CD4-positive, alpha-beta memory T cell (primary cell): ENCODE results near the gene CHD5. TPM values are rescaled to one million over a fixed set of nuclear protein-coding genes. Genes with fewer than 3 reads are reported as not detected.

ENCODE experiments used
- polyA plus RNA-seq, 2 donors: library from polyadenylated mRNA; unstranded; fragments of 300-500 nt; fragmentation: Illumina TruSeq; gene quantifications; one replicate each; pipeline ENCODE4 v1.2.3, GENCODE V29; 2021
- total RNA-seq, 2 experiments: library from RNA; stranded (reverse); gene quantifications; one replicate each; pipeline ENCODE4 v1.2.3, GENCODE V29; 2021

CHD5 gene
- total and polyA plus RNA-seq, 4 experiments from 2014 or later: 0.06 to 0.17 TPM; not detected in 2

Other genes with a start within 250 kb of the CHD5 start
- 1 to 10 TPM; 7.6 to 9.6 TPM for gene NPHP4, start 187.9 kb downstream of the CHD5 start, total RNA-seq
- gene NPHP4, start 187.9 kb downstream of the CHD5 start, polyA plus RNA-seq: 1 to 10 TPM; 1.0 to 1.1 TPM
- gene KCNAB2, start 134.4 kb downstream of the CHD5 start, total RNA-seq: 100 to 1,000 TPM; 188 to 197 TPM
- 10 to 100 TPM; 20.9 to 53.6 TPM for gene KCNAB2, start 134.4 kb downstream of the CHD5 start, polyA plus RNA-seq
- 100 to 1,000 TPM; 491 to 503 TPM for gene RPL22, start 19.3 kb upstream of the CHD5 start, total RNA-seq
- gene RPL22, start 19.3 kb upstream of the CHD5 start, polyA plus RNA-seq: 100 to 1,000 TPM; 215 to 259 TPM
- 1 to 10 TPM; 8.7 to 9.4 TPM for gene RNF207, start 25.8 kb upstream of the CHD5 start, total RNA-seq
- gene RNF207, start 25.8 kb upstream of the CHD5 start, polyA plus RNA-seq: 1 to 10 TPM; 1.7 to 2.0 TPM
- 10 to 100 TPM; 19.6 to 23.1 TPM for gene ICMT, start 55.6 kb upstream of the CHD5 start, total RNA-seq
- 10 to 100 TPM; 16.1 to 21.3 TPM for gene ICMT, start 55.6 kb upstream of the CHD5 start, polyA plus RNA-seq
- not detected for gene HES3, start 63.9 kb upstream of the CHD5 start, total RNA-seq
- not detected for gene HES3, start 63.9 kb upstream of the CHD5 start, polyA plus RNA-seq
- under 1 TPM; 0.32 to 0.33 TPM for gene GPR153, start 80.8 kb upstream of the CHD5 start, total RNA-seq
- gene GPR153, start 80.8 kb upstream of the CHD5 start, polyA plus RNA-seq: not detected
- 1 to 10 TPM; 2.7 to 3.1 TPM for gene ACOT7, start 213.4 kb upstream of the CHD5 start, total RNA-seq
- gene ACOT7, start 213.4 kb upstream of the CHD5 start, polyA plus RNA-seq: 1 to 10 TPM; 6.5 to 7.4 TPM
- not detected for gene HES2, start 239.6 kb upstream of the CHD5 start, total RNA-seq
- gene HES2, start 239.6 kb upstream of the CHD5 start, polyA plus RNA-seq: not detected
- gene ESPN, start 244.5 kb upstream of the CHD5 start, total RNA-seq: 10 to 100 TPM; 10.9 to 13.5 TPM
- 1 to 10 TPM in 1 of 2 donors, under 1 TPM in 1; 0.48 to 1.8 TPM for gene ESPN, start 244.5 kb upstream of the CHD5 start, polyA plus RNA-seq